ENCODE measurements around the gene SND1. TPM values are rescaled to one million over a fixed set of nuclear protein-coding genes. Genes with fewer than 3 reads are reported as not detected.

SND1 gene
- total RNA-seq, 1 experiment from 2014 or later = 218 TPM

GRCh38 chr7:127903892-127904669 is 252.1 kb downstream of the SND1 start:
- Histone ChIP-seq H2AK5ac (ENCODE audit: insufficient read length, low read length) (no peak overlapping the region), H2BK120ac (ENCODE audit: low read depth, low read length, poor library complexity, severe bottlenecking) (no peak overlapping the region), H2BK20ac (ENCODE audit: low read depth, low read length, poor library complexity, severe bottlenecking) (no peak overlapping the region), H3K9ac (ENCODE audit: extremely low read depth, insufficient read length, low read length) (no peak overlapping the region), H3K79me1 (ENCODE audit: insufficient read depth, low read depth, low read length, poor library complexity, severe bottlenecking) (peaks cover 3% of the 10 kb centered on the region), H2AFZ (ENCODE audit: low read length) (no peak overlapping the region), H4K5ac (ENCODE audit: insufficient read length, low read depth, low read length) (no peak overlapping the region), H3K14ac (ENCODE audit: insufficient read depth, low read length) (no peak overlapping the region), H3K4me2 (ENCODE audit: insufficient read depth, insufficient read length, low read length) (no peak overlapping the region), H3K27me3 (ENCODE audit: insufficient read depth, low read length) (no peaks in the 10 kb centered on the region), H4K91ac (ENCODE audit: insufficient read length, low read depth, low read length) (no peak overlapping the region), H3K9me3 (ENCODE audit: control insufficient read depth, low read depth, low read length) (no peaks in the 10 kb centered on the region), H3K23me2 (ENCODE audit: insufficient read length, low read depth, low read length, poor library complexity, severe bottlenecking) (no peaks in the 10 kb centered on the region), H3K4me1 (ENCODE audit: insufficient read depth, low read length) (peaks cover 30% of the 10 kb centered on the region), H3K27ac (ENCODE audit: insufficient read length, low read depth, low read length) (no peak overlapping the region), H3K18ac (ENCODE audit: insufficient read length, low read depth, low read length) (no peak overlapping the region), H3K4ac (ENCODE audit: low read depth, low read length) (no peak overlapping the region), H3T11ph (ENCODE audit: low read length) (no peak overlapping the region), H4K8ac (replicated peaks; ENCODE audit: insufficient read length, low read depth, low read length) (no peak overlapping the region), H2BK12ac (ENCODE audit: insufficient read length, low read depth, low read length) (no peak overlapping the region), H3K79me2 (ENCODE audit: insufficient read depth, low read length) (no peaks in the 10 kb centered on the region), H3K56ac (ENCODE audit: insufficient read length, low read depth, low read length) (no peak overlapping the region), H3K23ac (ENCODE audit: insufficient read length, low read depth, low read length) (no peak overlapping the region), H2BK15ac (ENCODE audit: low read depth, low read length) (no peak overlapping the region), H4K20me1 (ENCODE audit: control insufficient read depth, insufficient read depth, insufficient read length) (no peaks in the 10 kb centered on the region), H2BK5ac (ENCODE audit: insufficient read length, low read length) (no peak overlapping the region)
- no CpG with 5 or more reads among the region's 4 CpGs for WGBS (ENCODE audit: extremely low coverage, insufficient read length, low lambda C conversion rate)
- no peaks in the 10 kb centered on the region for H3K27me3 Mint-ChIP-seq (ENCODE audit: low read depth)
- no peak for TF ChIP-seq CTCF (conservative IDR thresholded peaks at IDR 0.05)
- peak overlapping the region; percentile 7 to 55 (median 20); a peak in 5 of 7 replicates for H3K27ac Mint-ChIP-seq
- no peaks in the 10 kb centered on the region; a peak in 1 of 5 replicates for H3K9me3 Mint-ChIP-seq
- peaks cover 56 to 59% of the 10 kb centered on the region in 2 experiments for H3K4me1 Mint-ChIP-seq
- DNase-seq = no peak
- H3K36me3 Mint-ChIP-seq (ENCODE audit: insufficient read depth in 1 of 3, low read depth in 3 of 3) = peaks cover 0 to 4% (median 0%) of the 10 kb centered on the region in 3 experiments; a peak in 4 of 7 replicates
- peak overlapping the region in 1 of 2 experiments; percentile 46; a peak in 2 of 5 replicates for H3K4me3 Mint-ChIP-seq

Data from H9 (cell line).